OCI-LY3 (cell line): ENCODE results near the gene SF3B6.

Experiments used
- H2AFZ ChIP-seq: fragments of 200-600, 300-600 bp; shearing (Covaris generic); 2 replicates; pipeline ENCODE4 v1.6.0; 2014; ENCODE audit warnings: antibody characterized with exemption, low read depth, low read length
- H3K27ac ChIP-seq: fragments of 200-600, 300-600 bp; sonication (generic); 2 replicates; pipeline ENCODE4 v1.5.1; 2014; ENCODE audit warnings: mild to moderate bottlenecking, low read length, moderate library complexity, mixed read lengths
- H3K27me3 ChIP-seq: fragments of 200-600, 300-600 bp; sonication (generic); 2 replicates; pipeline ENCODE4 v1.6.1; 2014; ENCODE audit warnings: low read depth, low read length, mixed read lengths
- H3K36me3 ChIP-seq: fragments of 200-600, 300-600 bp; sonication (generic); replicated peaks from 2 replicates; pipeline ENCODE3; 2014; ENCODE audit warnings: low read depth, low read length, mixed read lengths
- H3K4me1 ChIP-seq: fragments of 300-600, 200-600 bp; sonication (generic); 2 replicates; pipeline ENCODE4 v1.6.1; 2014; ENCODE audit warnings: low read length, mixed read lengths
- H3K4me2 ChIP-seq: fragments of 200-600, 300-600 bp; sonication (generic); 2 replicates; pipeline ENCODE4 v1.6.1; 2014; ENCODE audit warnings: low read length, mixed read lengths
- H3K4me3 ChIP-seq: fragments of 300-600, 200-600 bp; sonication (generic); 2 replicates; pipeline ENCODE4 v1.5.1; 2014; ENCODE audit warnings: antibody characterized with exemption, mild to moderate bottlenecking, low read length, moderate library complexity
- H3K79me2 ChIP-seq: fragments of 300-600, 200-600 bp; shearing (Covaris generic); 2 replicates; pipeline ENCODE4 v1.6.1; 2014; ENCODE audit warnings: mild to moderate bottlenecking, low read length, mixed read lengths
- H3K9ac ChIP-seq: fragments of 300-600, 200-600 bp; shearing (Covaris generic); 2 replicates; pipeline ENCODE4 v1.6.0; 2014; ENCODE audit warnings: mild to moderate bottlenecking, low read length, moderate library complexity
- H3K9me3 ChIP-seq: fragments of 200-600, 300-600 bp; shearing (Covaris generic); 2 replicates; pipeline ENCODE4 v1.6.1; 2014; ENCODE audit warnings: low read length, mixed read lengths; ENCODE audit not compliant: insufficient read depth
- H4K20me1 ChIP-seq: fragments of 200-600, 300-600 bp; sonication (generic); 2 replicates; pipeline ENCODE4 v1.6.1; 2016; ENCODE audit warnings: low read length, mixed read lengths; ENCODE audit not compliant: insufficient read depth
- CTCF ChIP-seq: fragments of 200-600, 300-600 bp; sonication (generic); IDR thresholded peaks from 2 replicates; pipeline ENCODE4 v1.5.1; 2014; ENCODE audit warnings: antibody characterized with exemption, low read length, low read depth
- EZH2phosphoT487 ChIP-seq: fragments of 200-600 bp; shearing (Covaris generic); IDR thresholded peaks from 2 replicates; pipeline ENCODE4 v1.6.1; 2018; ENCODE audit warnings: antibody characterized with exemption, mixed run types, low read depth

The SF3B6 gene

GRCh38 chr2:24026233-24026632 is 49.9 kb downstream of the SF3B6 start:
- Histone ChIP-seq H3K4me1 (no peaks in the 10 kb centered on the region), H3K27ac (no peak overlapping the region), H3K9me3 (no peaks in the 10 kb centered on the region), H3K4me3 (no peak overlapping the region), H3K9ac (no peak overlapping the region), H3K27me3 (no peaks in the 10 kb centered on the region), H3K4me2 (no peak overlapping the region), H4K20me1 (no peaks in the 10 kb centered on the region), H3K36me3 (peaks cover 16% of the 10 kb centered on the region), H3K79me2 (no peaks in the 10 kb centered on the region), H2AFZ (no peak overlapping the region)
- TF ChIP-seq CTCF (no peak), EZH2phosphoT487 (no peak)

DNA sequence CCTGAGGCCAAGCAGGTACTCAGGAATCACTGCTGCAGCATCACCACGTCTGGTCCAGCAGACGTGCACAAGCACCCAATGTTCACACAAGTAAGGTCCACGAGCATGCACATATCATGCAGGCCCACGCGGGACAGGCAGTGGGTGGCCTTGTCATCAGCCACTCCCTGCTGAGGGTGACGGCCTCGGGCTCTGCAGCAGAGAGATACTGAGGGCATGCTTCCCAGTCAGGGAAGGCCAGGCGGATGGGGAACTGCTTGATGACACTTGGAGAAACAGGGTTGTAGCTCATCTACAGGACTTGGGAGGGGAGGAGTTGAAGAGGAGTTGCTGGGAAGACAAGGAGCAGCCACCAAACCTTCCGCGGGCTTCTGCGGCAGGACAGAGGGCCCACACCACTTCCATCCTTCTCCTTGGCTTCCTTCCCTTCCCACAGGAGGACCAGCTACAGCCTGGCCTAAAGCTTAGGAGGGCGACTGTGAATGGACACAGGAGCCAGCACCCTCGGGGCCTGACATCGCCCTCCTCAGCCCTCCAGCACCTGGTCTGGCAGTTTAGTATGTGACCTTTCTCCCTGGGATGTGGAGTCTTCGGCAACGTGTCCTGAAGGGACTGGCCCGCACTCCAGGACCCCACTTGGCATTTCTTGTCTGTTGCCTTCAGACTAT is 51.0 kb downstream of the SF3B6 start:
- H2AFZ ChIP-seq: no peak overlapping the region

GRCh38 chr2:24024018-24024417 is 52.1 kb downstream of the SF3B6 start:
- Histone ChIP-seq H4K20me1 (no peaks in the 10 kb centered on the region), H3K79me2 (no peaks in the 10 kb centered on the region), H3K4me3 (no peak overlapping the region), H3K9me3 (no peaks in the 10 kb centered on the region), H3K9ac (no peak overlapping the region), H3K4me1 (no peaks in the 10 kb centered on the region), H3K36me3 (peaks cover 7% of the 10 kb centered on the region), H3K27me3 (no peaks in the 10 kb centered on the region), H3K27ac (no peak overlapping the region), H3K4me2 (no peak overlapping the region), H2AFZ (no peak overlapping the region)
- TF ChIP-seq EZH2phosphoT487 (no peak), CTCF (no peak)

More for the DNA sequence above, 51.0 kb downstream of the SF3B6 start:
- Histone ChIP-seq H4K20me1 (no peaks in the 10 kb centered on the region), H3K79me2 (no peaks in the 10 kb centered on the region), H3K27ac (no peak overlapping the region), H3K9me3 (no peaks in the 10 kb centered on the region), H3K4me1 (no peaks in the 10 kb centered on the region), H3K4me2 (no peak overlapping the region), H3K9ac (no peak overlapping the region), H3K27me3 (no peaks in the 10 kb centered on the region), H3K4me3 (no peak overlapping the region), H3K36me3 (peaks cover 11% of the 10 kb centered on the region)
- no peak for TF ChIP-seq CTCF
- TF ChIP-seq EZH2phosphoT487: no peak

DNA sequence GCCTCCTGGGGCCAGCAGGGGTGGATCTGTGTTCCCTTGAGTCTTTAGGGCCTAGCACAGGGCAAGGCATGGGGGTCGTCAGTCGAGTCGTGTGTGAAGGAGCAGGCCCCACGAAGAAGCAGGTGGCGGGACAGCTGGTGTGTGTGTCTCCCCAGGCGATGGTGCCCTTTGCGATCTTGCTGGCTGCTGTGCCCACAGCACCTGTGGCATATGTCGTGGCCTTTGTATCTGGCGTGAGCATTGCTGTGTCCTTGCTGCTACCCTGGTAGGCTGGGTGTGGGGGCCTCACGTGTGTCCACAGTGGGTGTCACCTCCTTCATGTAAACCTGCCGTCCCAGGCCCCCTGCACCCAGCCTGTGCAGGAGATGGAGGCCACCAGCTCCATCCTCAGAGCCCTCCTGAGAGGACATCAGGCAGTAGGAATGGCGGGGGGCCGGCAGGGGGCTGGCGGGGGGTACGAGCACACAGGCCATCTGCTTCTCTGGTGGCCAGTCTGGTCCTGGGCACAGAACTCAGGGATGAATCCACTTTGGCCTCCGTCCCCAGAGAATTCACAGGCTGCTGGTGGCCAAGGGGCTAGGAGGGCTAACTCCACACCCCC is 53.1 kb downstream of the SF3B6 start:
- H3K79me2 ChIP-seq: no peaks in the 10 kb centered on the region
- no peaks in the 10 kb centered on the region for H3K27me3 ChIP-seq
- H2AFZ ChIP-seq: no peak overlapping the region
- H3K4me1 ChIP-seq: no peaks in the 10 kb centered on the region
- H3K9me3 ChIP-seq: no peaks in the 10 kb centered on the region
- peaks cover 5% of the 10 kb centered on the region for H3K36me3 ChIP-seq
- no peak overlapping the region for H3K4me2 ChIP-seq
- H3K4me3 ChIP-seq: no peak overlapping the region
- H3K9ac ChIP-seq: no peak overlapping the region
- no peak overlapping the region for H3K27ac ChIP-seq
- H4K20me1 ChIP-seq: no peaks in the 10 kb centered on the region
- TF ChIP-seq EZH2phosphoT487 (no peak), CTCF (no peak)
